OCI-LY1 (cell line): Measurements from ENCODE around the gene PNPLA3.

Experiments
- CTCF ChIP-seq: fragments of 200-600 bp; sonication (generic), shearing (Covaris generic); IDR thresholded peaks from 2 replicates; pipeline ENCODE4 v1.5.1; 2017; ENCODE audit warnings: mild to moderate bottlenecking, antibody characterized with exemption, low read length, moderate library complexity, mixed read lengths
- EZH2 ChIP-seq: fragments of 200-600 bp; sonication (generic), shearing (Covaris generic); IDR thresholded peaks from 2 replicates; pipeline ENCODE4 v1.8.0; 2017; ENCODE audit warnings: borderline replicate concordance, mixed run types, mild to moderate bottlenecking, antibody characterized with exemption, low read length, moderate library complexity, mixed read lengths

- TF ChIP-seq CTCF (no peak), EZH2 (no peak)
Measured at GRCh38 chr22:43887391-43887790, 36.2 kb upstream of the PNPLA3 start.
